C4-2B (cell line): ENCODE measurements around the gene TRIO.

Source experiments
- ZFX ChIP-seq: fragments of 450-650 bp; IDR thresholded peaks from 2 replicates; pipeline ENCODE4 v1.6.1; 2017
- TF ChIP-seq, protein P1 (sequence below): fragments of 450-650 bp; conservative IDR thresholded peaks from 2 replicates; pipeline ENCODE4 v1.5.1; 2017; ENCODE audit warnings: mild to moderate bottlenecking

DNA sequence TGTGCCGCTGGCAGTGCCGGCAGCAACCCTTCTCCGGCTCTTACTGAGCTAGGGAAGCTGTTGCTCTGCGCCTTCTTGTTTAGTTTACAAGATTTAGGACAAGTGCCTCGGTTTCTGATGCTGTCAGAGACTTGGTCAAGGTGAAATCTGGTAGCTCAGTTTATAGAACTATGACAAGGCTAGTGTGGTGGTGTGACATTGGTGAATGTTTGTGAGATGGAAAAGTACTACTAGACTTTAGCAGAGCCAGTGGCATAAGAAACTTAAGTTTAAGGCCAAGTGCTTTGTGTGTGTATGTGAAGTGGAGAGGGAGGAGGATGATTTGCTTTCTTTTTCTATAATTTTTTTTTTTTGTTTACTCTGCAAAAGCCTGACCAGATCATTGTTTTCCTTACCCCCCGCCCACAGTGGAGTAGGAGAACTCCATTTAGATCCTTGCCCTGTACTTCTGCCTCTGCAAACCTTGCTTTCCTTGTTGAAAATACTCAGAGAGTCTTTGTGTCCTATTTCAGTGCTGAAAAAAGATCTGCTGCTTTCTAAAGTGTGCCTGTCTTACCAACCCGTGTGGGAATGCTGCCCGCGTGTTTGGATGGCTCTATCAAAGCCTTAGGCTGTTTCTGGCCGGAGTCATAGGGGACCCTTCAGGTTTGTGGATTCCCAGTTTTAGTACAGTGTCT lies 75.9 kb downstream of the TRIO start:
- TF ChIP-seq, protein P1, sequence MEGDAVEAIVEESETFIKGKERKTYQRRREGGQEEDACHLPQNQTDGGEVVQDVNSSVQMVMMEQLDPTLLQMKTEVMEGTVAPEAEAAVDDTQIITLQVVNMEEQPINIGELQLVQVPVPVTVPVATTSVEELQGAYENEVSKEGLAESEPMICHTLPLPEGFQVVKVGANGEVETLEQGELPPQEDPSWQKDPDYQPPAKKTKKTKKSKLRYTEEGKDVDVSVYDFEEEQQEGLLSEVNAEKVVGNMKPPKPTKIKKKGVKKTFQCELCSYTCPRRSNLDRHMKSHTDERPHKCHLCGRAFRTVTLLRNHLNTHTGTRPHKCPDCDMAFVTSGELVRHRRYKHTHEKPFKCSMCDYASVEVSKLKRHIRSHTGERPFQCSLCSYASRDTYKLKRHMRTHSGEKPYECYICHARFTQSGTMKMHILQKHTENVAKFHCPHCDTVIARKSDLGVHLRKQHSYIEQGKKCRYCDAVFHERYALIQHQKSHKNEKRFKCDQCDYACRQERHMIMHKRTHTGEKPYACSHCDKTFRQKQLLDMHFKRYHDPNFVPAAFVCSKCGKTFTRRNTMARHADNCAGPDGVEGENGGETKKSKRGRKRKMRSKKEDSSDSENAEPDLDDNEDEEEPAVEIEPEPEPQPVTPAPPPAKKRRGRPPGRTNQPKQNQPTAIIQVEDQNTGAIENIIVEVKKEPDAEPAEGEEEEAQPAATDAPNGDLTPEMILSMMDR: no peak
- no peak for TF ChIP-seq ZFX
